Measurements from ENCODE around the gene DHRS3.
"Not testable (repeated sequence)": the region's sequence is repeated elsewhere in the genome, so short reads cannot be mapped to it uniquely, and the experiment has no call there.

DHRS3 gene

DNA sequence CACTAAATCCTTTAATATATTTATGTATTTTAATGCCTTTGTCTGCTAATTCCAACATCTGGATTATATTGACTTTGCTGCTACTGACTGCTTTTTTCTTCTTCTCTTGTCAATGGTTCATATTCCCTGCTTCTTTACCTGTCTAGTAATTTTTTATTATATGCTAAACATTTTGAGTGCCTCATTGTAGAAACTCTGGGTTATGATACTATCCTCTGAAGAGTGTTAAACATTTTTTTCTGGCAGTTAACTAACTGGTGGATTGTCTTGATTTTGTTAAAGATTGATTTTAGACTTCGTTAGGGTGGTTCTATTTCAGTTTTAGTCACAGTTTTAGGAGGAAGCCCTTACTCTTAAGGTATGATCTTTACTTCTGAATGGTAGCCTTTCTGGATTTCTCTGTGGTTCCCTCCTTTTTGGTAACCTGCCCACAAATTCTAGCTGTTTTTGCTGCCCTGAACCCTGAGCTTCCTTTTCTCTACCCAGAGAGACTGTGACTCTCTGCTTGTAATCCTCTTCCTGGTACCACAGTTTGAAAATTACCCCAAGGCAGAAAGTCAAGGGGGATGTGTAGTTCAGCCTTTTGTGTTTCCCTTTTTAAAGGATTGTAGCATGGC lies 81.9 kb downstream of the DHRS3 start:
- in situ Hi-C loops (cut with HindIII; ENCODE audit: low pct_ligation_motif_present, low pct_unique_long_range_greater_than_20kb, low sequenced_read_pairs): no loop called here

DNA sequence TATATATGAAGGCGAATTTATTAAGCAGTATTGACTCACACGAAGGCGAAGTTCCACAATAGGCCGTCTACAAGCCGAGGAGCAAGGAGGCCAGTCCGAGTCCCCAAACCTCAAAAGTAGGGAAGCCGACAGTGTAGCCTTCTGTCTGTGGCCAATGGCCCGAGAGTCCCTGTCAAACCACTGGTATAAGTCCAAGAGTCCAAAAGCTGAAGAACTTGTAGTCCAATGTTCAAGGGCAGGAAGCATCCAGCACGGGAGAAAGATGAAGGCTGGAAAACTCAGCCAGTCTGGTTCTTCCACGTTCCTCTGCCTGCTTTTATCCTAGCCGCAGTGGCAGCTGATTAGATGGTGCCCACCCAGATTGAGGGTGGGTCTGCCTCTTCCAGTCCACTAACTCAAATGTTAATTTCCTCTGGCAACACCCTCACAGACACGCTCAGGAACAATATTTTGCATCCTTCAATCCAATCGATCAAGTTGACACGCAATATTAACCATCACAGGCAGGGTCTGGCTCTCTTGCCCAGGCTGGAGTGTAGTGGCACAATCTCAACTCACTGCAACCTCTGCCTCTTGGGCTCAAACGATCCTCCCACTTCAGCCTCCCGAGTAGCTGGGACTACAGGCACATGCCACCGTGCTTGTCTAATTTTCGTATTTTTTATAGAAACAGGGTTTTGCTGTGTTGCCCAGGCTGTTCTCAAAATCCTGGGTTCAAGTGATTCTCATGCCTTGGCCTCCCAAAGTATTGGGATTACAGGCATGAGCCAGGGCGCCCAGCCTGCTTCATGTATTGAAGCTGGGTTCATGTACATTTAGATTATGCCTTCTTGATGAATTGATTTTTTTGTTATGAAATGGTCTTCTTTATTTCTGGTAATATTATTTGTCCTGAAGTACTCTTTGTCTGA lies 85.3 kb downstream of the DHRS3 start:
- DNase-seq: no peak
- in situ Hi-C loops (cut with HindIII; ENCODE audit: low pct_ligation_motif_present, low pct_unique_long_range_greater_than_20kb, low sequenced_read_pairs): no loop called here

More for the DNA sequence above, 81.9 kb downstream of the DHRS3 start:
- DNase-seq: no peak

- in situ Hi-C loops (cut with HindIII; ENCODE audit: low pct_ligation_motif_present, low pct_unique_long_range_greater_than_20kb, low sequenced_read_pairs): no loop called here
- DNase-seq: no peak
Measured at GRCh38 chr1:12531179-12531499, 86.9 kb downstream of the DHRS3 start.

- in situ Hi-C loops (cut with HindIII; ENCODE audit: low pct_ligation_motif_present, low pct_unique_long_range_greater_than_20kb, low sequenced_read_pairs): no loop called here
- DNase-seq: no peak
Measured at GRCh38 chr1:12530462-12531178, 87.4 kb downstream of the DHRS3 start.

- no peak for DNase-seq
- in situ Hi-C loops (cut with HindIII; ENCODE audit: low pct_ligation_motif_present, low pct_unique_long_range_greater_than_20kb, low sequenced_read_pairs): no loop called here
Measured at GRCh38 chr1:12529640-12530174, 88.3 kb downstream of the DHRS3 start.

- in situ Hi-C loops (cut with HindIII; ENCODE audit: low pct_ligation_motif_present, low pct_unique_long_range_greater_than_20kb, low sequenced_read_pairs): no loop called here
- DNase-seq: no peak
Measured at GRCh38 chr1:12528021-12528852, 89.8 kb downstream of the DHRS3 start.

DNA sequence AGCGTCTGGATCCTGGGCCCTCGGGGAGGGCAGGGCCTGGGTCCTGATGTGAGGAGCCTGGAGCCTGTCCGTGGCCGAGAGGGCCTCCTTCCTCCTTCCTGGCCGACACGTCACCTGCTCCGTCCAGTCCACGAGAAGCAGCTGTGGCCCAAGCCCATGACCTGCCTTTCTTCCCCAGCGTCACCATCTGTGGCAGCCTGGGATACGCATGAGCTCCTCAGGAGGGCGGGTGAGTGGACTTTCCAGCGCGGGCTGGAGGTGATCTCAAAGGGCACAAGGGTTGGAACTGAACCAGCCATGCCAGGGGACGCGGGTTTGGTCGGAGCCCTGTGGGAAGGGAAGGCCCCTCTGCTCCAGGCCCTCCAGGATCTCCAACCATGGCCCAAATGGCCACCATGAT lies 90.4 kb downstream of the DHRS3 start:
- no peak for DNase-seq
- in situ Hi-C loops (cut with HindIII; ENCODE audit: low pct_ligation_motif_present, low pct_unique_long_range_greater_than_20kb, low sequenced_read_pairs): no loop called here

GRCh38 chr1:12525311-12526181 lies 92.5 kb downstream of the DHRS3 start:
- in situ Hi-C loops (cut with HindIII; ENCODE audit: low pct_ligation_motif_present, low pct_unique_long_range_greater_than_20kb, low sequenced_read_pairs): no loop called here
- DNase-seq: no peak

GRCh38 chr1:12524266-12524665 lies 93.7 kb downstream of the DHRS3 start:
- in situ Hi-C loops (cut with HindIII; ENCODE audit: low pct_ligation_motif_present, low pct_unique_long_range_greater_than_20kb, low sequenced_read_pairs): no loop called here
- no peak for DNase-seq

DNA sequence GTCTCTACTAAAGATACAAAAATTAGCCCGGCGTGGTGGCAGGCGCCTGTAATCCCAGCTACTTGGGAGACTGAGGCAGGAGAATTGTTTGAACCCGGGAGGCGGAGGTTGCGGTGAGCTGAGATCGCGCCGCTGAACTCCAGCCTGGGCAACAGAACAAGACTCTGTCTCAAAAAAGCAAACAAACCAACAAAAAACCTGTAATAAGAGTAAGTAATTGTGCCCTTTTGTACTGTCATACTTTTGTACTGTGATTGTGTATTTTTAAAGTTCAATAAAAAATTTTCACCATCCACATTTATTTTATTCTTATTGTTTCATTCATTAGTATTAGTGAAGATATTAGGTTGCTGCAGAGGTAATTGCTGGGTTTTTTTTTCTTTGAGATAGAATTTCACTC lies 95.2 kb downstream of the DHRS3 start:
- in situ Hi-C loops (cut with HindIII; ENCODE audit: low pct_ligation_motif_present, low pct_unique_long_range_greater_than_20kb, low sequenced_read_pairs); DNase-seq: not testable (repeated sequence)

DNA sequence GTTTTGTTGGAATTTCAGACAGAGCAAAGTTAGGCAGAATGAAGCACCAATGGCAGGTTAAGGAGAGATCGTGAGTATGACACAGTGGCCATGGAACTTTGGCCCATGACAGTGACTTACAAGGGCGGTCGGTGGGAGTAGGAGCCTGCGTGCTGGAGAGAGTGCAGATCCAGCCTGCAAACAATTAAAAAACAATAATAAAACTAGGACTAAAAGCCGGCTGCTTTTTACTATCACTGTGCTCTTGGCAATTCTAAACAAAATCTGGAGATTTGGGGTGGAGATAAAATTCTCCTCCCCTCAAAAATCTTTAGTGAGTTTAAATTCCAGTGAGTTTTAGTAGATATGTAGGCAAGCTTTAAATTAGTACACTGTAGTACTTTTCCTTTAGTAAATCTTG lies 96.9 kb downstream of the DHRS3 start:
- DNase-seq: no peak
- in situ Hi-C loops (cut with HindIII; ENCODE audit: low pct_ligation_motif_present, low pct_unique_long_range_greater_than_20kb, low sequenced_read_pairs): no loop called here

DNA sequence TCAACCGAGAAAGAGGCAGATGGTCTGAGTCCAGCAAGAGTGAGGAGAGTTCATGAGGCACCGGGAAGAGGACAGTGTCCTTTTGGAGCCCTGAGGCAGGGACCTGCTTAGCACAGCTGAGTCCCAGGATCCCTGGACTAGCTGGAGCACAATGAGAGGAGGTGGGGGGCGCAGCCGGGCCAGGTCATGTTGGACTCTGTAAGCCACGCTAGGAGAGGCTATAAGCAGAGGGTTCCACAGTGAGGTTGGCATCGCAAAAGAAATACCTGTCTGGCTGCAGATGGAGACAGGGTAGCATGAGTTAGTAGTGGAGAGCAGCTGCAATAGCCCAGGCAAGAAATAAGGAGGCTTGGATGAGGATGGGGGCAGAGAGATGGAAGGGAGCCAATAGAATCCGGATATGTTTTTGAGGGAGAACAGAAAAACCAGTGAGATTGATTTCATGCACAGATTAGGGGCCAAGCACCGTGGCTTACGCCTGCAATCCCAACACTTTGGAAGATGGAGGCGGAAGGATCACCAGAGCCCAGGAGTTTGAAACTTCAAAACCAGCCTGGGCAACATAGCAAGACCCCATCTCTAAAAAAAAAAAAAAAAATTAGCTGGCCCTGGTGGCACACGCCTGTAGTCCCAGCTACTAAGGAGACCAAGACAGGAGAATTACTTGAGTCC lies 98.2 kb downstream of the DHRS3 start:
- DNase-seq: no peak
- in situ Hi-C loops (cut with HindIII; ENCODE audit: low pct_ligation_motif_present, low pct_unique_long_range_greater_than_20kb, low sequenced_read_pairs): no loop called here

DNA sequence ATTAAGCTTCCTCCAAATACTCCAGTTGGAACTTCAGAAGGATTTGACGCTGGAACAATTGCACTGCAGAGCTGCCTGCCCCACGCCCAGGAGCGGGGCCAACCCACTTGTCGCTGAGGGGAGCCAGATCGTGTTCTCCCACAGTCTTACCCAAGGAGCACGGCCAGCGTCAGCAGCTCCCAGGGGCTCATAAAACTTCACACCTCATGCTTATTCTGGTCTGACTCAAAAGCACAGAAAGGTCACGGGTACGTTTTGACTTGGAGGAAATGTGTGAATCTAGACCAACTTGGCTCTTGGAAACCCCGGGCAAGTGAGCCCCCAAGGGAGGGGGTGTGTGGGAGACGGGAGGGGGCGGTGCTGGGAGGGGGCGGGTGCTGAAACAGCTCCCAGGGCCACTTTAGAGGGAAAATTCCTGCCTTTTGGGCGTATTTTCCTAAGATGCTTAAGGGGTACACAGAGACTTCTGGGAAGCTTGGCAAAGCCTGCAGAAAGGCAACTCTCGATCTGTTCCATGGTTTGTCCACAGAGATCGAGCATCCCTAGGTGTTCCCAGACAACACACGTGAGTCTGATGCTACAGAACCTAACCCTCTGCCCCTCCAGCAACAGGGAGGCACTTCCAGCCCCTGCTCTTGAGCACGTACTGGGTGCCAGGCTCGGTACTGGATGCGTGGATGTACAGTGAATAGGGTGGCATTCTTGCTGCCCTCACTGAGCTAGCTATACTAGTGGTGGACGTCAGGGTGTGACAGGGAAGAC lies 98.9 kb downstream of the DHRS3 start:
- in situ Hi-C loops (cut with HindIII; ENCODE audit: low pct_ligation_motif_present, low pct_unique_long_range_greater_than_20kb, low sequenced_read_pairs): no loop called here
- DNase-seq: no peak
